Stimulated activated CD8-positive, alpha-beta memory T cell treated with anti-CD3 and anti-CD28 coated beads, Interleukin-15, amount 100 ng/mL, for 48 hours (primary cell): ENCODE measurements around the gene GRID2IP.
A peak's percentile ranks its signal among the peaks of the same experiment; 100 is the strongest.
"Not testable (repeated sequence)": the region's sequence is repeated elsewhere in the genome, so short reads cannot be mapped to it uniquely, and the experiment has no call there.

Experiments used
- DNase-seq, 2 donors: peaks; one replicate each; pipeline ENCODE4 v3.0.0-alpha.2; 2020; ENCODE audit warnings: low read depth in 2 of 2

The GRID2IP gene

GRCh38 chr7:6551016-6551511 lies at the start of gene GRID2IP:
TSS of gene GRID2IP (minus strand) at chr7:6551461. CDS start at chr7:6551436, 25 bp downstream.
- DNase-seq, result no peak

- no peak for DNase-seq
Measured at GRCh38 chr7:6600093-6600492, 48.8 kb upstream of the GRID2IP start.

- no peak for DNase-seq
Measured at GRCh38 chr7:6590645-6591110, 39.4 kb upstream of the GRID2IP start.

- peak; percentile 74 to 77 for DNase-seq
Measured at GRCh38 chr7:6589829-6590644, 38.8 kb upstream of the GRID2IP start, which contains the start of gene INTS15. TSS of gene INTS15 (plus strand) at chr7:6590021. CDS start at chr7:6590284, 263 bp downstream.

GRCh38 chr7:6589151-6589828 lies 38.0 kb upstream of the GRID2IP start:
- no peak for DNase-seq

- no peak for DNase-seq
Measured at GRCh38 chr7:6588566-6588965, 37.3 kb upstream of the GRID2IP start.

- DNase-seq, result not testable (repeated sequence)
Measured at GRCh38 chr7:6585746-6586432, 34.6 kb upstream of the GRID2IP start.

GRCh38 chr7:6579446-6579845 lies 28.2 kb upstream of the GRID2IP start:
- no peak for DNase-seq

GRCh38 chr7:6578114-6579084 lies 27.1 kb upstream of the GRID2IP start:
- no peak for DNase-seq

- DNase-seq, result peak; percentile 91
Measured at GRCh38 chr7:6577369-6578113, 26.3 kb upstream of the GRID2IP start, which contains the start of gene ZDHHC4. TSS of gene ZDHHC4 (plus strand) at chr7:6577454. CDS start at chr7:6580562, 3,108 bp downstream.

- not testable (repeated sequence) for DNase-seq
Measured at GRCh38 chr7:6576867-6577368, 25.7 kb upstream of the GRID2IP start.

- DNase-seq, result no peak
Measured at GRCh38 chr7:6576024-6576866, 25.0 kb upstream of the GRID2IP start.

GRCh38 chr7:6575281-6576023 lies 24.2 kb upstream of the GRID2IP start:
- DNase-seq, result no peak

- DNase-seq, result no peak
Measured at GRCh38 chr7:6571160-6571779, 20.0 kb upstream of the GRID2IP start.

GRCh38 chr7:6567886-6568285 lies 16.6 kb upstream of the GRID2IP start:
- DNase-seq, result no peak

- no peak for DNase-seq
Measured at GRCh38 chr7:6565655-6566054, 14.4 kb upstream of the GRID2IP start.

- no peak for DNase-seq
Measured at GRCh38 chr7:6563936-6564770, 12.9 kb upstream of the GRID2IP start.
